Spleen (tissue), 7 donors: Measurements from ENCODE around the gene LPP.

Experiments
- POLR2A ChIP-seq, 3 donors: fragments of 450-650 bp; IDR thresholded peaks; one replicate each; pipeline ENCODE4 v1.5.1; 2017; ENCODE audit warnings: antibody characterized with exemption in 3 of 3, mild to moderate bottlenecking in 1 of 3
- TF ChIP-seq, protein P1 (sequence below), 11 experiments: fragments of 200-600 bp in 7 of 11; fragments of 450-650 bp in 4 of 11; sonication (generic) in 4 of 11; IDR thresholded peaks in 8 of 11; conservative IDR thresholded peaks in 3 of 11; 1 replicate in 7 of 11; 2 replicates in 4 of 11; pipeline versions ENCODE4 v1.4.0 to v1.8.0; 2016 to 2021; ENCODE audit warnings: antibody characterized with exemption in 11 of 11, inconsistent platforms in 4 of 11, mild to moderate bottlenecking in 1 of 11
- donor health status: DM: no; HTN: no; CAD: no; lungs with moderate emphysema.
- donor health status: DM: no; HTN: no; CAD: no.
- donor health status: DM: no; HTN: no; CAD: no.

GRCh38 chr3:188239035-188239434 lies 85.1 kb downstream of the LPP start:
- TF ChIP-seq, protein P1, sequence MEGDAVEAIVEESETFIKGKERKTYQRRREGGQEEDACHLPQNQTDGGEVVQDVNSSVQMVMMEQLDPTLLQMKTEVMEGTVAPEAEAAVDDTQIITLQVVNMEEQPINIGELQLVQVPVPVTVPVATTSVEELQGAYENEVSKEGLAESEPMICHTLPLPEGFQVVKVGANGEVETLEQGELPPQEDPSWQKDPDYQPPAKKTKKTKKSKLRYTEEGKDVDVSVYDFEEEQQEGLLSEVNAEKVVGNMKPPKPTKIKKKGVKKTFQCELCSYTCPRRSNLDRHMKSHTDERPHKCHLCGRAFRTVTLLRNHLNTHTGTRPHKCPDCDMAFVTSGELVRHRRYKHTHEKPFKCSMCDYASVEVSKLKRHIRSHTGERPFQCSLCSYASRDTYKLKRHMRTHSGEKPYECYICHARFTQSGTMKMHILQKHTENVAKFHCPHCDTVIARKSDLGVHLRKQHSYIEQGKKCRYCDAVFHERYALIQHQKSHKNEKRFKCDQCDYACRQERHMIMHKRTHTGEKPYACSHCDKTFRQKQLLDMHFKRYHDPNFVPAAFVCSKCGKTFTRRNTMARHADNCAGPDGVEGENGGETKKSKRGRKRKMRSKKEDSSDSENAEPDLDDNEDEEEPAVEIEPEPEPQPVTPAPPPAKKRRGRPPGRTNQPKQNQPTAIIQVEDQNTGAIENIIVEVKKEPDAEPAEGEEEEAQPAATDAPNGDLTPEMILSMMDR (IDR thresholded peaks at IDR 0.05 in 8 of 11, conservative IDR thresholded peaks at IDR 0.05 in 3 of 11) = no peak
- TF ChIP-seq POLR2A (IDR thresholded peaks at IDR 0.05) = no peak
